IMR-90 (cell line): ENCODE data around the gene METAP2.

Source experiments
- BHLHE40 ChIP-seq: fragments of 150-350 bp; IDR thresholded peaks from 2 replicates; pipeline ENCODE4 v1.6.1; 2016; ENCODE audit warnings: mild to moderate bottlenecking, low read depth, low read length
- POLR2A ChIP-seq: IDR thresholded peaks from 2 replicates; pipeline ENCODE4 v1.6.1; 2012; ENCODE audit warnings: mild to moderate bottlenecking, low read depth, low read length
- RCOR1 ChIP-seq: IDR thresholded peaks from 2 replicates; pipeline ENCODE4 v1.6.1; 2012; ENCODE audit warnings: mild to moderate bottlenecking, low read length, improper control_type of control experiment; ENCODE audit not compliant: insufficient replicate concordance
- RFX5 ChIP-seq: IDR thresholded peaks from 2 replicates; pipeline ENCODE4 v1.8.0; 2012; ENCODE audit warnings: low read depth, mild to moderate bottlenecking, low read length, moderate library complexity
- SMC3 ChIP-seq: fragments of 150-350 bp; IDR thresholded peaks from 2 replicates; pipeline ENCODE4 v1.6.1; 2016; ENCODE audit warnings: low read depth, mild to moderate bottlenecking, antibody characterized with exemption, low read length, moderate library complexity
- TF ChIP-seq, protein P1 (sequence below): fragments of 150-350 bp; IDR thresholded peaks from 2 replicates; pipeline ENCODE4 v1.6.1; 2016; ENCODE audit warnings: low read depth, mild to moderate bottlenecking, low read length, moderate library complexity, borderline replicate concordance
- TF ChIP-seq, protein P2 (sequence below): conservative IDR thresholded peaks from 2 replicates; pipeline ENCODE4 v1.5.1; 2012; ENCODE audit warnings: mild to moderate bottlenecking, low read depth, low read length, improper control_type of control experiment

DNA sequence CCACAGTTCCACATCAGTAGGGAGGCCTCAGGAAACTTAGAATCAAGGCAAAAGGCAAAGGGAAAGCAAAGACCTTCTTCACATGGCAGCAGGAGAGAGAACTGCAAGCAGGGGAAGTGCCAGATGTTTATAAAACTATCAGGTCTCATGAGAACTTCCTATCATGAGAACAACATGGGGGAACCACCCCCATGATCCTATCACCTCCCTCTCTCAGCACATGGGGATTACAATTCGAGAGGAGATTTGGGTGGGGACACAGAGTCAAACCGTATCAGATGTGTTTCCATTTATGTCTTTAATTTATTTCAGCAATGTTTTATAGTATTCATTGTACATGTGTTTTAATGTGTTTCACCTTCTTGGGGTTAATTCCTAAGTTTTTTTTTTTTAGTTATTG, 25.8 kb downstream of the METAP2 start:
- TF ChIP-seq SMC3 (no peak), POLR2A (no peak), BHLHE40 (no peak), RCOR1 (no peak), RFX5 (no peak)
- TF ChIP-seq, protein P1, sequence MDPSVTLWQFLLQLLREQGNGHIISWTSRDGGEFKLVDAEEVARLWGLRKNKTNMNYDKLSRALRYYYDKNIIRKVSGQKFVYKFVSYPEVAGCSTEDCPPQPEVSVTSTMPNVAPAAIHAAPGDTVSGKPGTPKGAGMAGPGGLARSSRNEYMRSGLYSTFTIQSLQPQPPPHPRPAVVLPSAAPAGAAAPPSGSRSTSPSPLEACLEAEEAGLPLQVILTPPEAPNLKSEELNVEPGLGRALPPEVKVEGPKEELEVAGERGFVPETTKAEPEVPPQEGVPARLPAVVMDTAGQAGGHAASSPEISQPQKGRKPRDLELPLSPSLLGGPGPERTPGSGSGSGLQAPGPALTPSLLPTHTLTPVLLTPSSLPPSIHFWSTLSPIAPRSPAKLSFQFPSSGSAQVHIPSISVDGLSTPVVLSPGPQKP, result no peak
- TF ChIP-seq, protein P2, sequence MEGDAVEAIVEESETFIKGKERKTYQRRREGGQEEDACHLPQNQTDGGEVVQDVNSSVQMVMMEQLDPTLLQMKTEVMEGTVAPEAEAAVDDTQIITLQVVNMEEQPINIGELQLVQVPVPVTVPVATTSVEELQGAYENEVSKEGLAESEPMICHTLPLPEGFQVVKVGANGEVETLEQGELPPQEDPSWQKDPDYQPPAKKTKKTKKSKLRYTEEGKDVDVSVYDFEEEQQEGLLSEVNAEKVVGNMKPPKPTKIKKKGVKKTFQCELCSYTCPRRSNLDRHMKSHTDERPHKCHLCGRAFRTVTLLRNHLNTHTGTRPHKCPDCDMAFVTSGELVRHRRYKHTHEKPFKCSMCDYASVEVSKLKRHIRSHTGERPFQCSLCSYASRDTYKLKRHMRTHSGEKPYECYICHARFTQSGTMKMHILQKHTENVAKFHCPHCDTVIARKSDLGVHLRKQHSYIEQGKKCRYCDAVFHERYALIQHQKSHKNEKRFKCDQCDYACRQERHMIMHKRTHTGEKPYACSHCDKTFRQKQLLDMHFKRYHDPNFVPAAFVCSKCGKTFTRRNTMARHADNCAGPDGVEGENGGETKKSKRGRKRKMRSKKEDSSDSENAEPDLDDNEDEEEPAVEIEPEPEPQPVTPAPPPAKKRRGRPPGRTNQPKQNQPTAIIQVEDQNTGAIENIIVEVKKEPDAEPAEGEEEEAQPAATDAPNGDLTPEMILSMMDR, result no peak
